GM18526 (cell line): ENCODE results near the gene MON1A.

Experiments
- POLR2A ChIP-seq: IDR thresholded peaks from 3 replicates; pipeline ENCODE4 v1.6.1; 2011; ENCODE audit not compliant: insufficient read length; ENCODE audit errors: extremely low read depth

The MON1A gene

GRCh38 chr3:49876567-49876966 lies 53.0 kb downstream of the MON1A start:
- no peak for TF ChIP-seq POLR2A

DNA sequence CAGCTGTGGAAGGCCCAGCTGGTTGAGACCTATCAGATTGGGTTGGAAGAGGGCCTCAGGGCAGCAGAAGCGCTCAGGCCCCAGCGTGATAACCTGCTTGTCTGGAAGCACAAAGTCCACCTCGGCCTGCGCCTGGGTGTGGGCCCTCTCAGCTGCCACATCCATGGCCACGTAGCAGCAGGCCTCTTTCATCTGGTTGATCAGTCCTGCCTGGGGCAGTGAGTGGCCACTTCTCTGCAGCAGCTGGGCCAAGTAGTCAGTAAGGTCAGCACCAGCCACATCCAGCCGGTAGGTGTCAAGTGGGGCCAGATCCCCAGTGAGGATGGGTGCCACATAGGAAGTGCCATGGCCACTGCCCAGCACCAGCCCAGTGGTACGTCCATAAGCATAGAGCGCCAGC lies 56.0 kb downstream of the MON1A start:
- TF ChIP-seq POLR2A = no peak

GRCh38 chr3:49872801-49873281 lies 56.8 kb downstream of the MON1A start:
- TF ChIP-seq POLR2A = no peak

DNA sequence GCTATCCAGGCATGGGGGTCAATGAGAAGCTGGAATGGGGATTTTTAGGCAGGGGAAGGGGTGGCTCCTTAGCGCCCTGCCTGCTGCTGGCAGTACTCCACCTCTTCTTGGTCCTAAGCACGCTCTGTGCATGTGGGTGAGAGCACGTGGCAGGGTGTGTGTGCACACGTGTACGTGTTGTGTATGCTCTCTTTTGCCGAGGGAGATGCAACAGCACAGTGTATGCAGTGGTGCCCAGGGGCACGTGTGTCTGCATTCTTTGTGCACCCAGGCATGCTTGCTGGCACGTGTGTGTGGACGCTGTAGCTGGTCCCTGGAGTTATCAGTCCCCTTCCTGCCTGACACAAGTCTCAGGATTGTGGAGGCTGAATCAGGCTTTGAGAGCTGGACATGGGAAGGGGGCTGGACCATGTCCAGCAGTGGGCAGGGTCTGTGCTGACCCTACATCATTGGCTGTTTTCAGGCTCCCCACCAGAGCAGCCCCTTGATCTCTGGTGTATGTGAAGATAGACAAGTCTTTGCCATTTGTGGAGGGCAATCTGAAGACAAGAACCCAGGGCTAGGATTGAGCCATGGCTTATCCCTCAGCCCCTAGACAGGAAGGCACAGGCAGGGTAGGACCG lies 58.0 kb downstream of the MON1A start:
- no peak for TF ChIP-seq POLR2A

- TF ChIP-seq POLR2A = no peak
Measured at GRCh38 chr3:49869525-49870126, 60.0 kb downstream of the MON1A start, which contains the start of gene CAMKV. Gene CAMKV, minus strand, starts transcription at chr3:49869906. Its CDS starts 7,518 bp downstream, at chr3:49862388.

DNA sequence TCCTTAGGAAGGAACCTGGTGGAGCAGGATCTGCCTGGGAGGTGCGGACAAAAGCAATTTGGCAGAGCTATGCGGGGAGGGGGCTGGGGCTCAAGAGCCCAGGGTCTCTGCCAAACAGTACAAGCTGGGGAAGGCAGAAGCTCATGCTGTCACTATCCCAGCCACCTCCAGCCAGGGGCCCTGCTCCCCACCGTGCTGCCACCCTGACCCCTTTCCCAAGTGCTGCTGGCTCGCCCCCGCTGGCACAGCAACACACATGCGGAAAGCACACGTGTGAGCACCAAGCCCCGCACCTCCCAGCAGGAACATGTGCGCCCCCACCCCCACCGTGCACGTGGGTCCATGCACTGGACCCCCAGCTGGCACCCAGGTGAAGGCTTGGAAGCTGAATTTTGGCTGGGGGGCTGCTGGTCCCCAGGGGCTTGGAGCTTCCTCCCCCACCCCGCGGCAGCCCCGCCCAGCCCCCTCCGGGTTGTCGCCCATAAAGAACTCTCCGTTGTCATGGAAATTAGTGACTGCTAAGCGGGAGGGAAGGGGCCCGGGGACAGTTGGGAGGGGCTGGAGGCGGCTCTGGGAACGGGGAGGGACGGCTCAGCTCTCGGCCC lies 60.6 kb downstream of the MON1A start:
- TF ChIP-seq POLR2A = no peak

DNA sequence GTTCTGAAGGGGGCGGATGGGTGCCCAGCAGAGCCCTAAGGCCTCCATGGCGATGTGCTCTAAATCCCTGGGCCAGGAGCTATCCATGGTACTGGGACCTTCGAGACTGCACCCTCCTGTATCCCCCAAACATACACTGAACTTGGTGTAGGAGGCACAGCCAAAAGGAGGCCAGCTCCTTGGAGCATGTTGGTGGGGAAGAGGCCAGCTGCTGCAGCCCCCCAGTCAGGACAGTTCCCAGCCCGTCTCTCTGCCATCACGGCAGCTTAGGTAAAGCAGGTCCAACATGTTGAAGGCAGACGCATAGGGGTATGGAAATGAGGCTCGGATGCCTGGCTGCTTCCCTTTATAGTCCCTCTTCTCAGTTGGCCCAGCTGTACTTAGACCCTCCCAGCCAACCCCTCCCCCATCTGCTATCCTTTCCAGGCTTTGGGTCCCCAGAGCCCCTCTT lies 61.7 kb downstream of the MON1A start:
- no peak for TF ChIP-seq POLR2A

DNA sequence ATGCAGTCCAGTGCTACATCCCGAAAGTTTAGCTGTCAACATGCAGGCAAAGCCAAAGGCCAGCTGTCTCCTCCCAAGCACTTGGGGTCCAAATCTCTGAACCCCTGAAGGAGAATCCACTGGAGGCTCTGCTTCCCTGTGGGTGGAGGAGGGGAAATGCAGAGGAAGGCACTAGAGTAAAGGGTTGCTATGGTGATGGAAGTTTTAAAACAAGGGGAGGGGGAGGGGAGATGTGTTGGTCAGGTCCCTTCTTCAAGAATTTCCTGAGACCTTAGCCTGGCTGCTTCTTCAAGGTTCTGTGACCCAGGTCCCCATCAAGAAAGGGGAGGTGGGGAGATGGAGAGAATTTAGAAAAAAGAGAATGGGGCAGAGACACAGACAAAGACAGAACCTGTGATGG lies 62.2 kb downstream of the MON1A start:
- no peak for TF ChIP-seq POLR2A

DNA sequence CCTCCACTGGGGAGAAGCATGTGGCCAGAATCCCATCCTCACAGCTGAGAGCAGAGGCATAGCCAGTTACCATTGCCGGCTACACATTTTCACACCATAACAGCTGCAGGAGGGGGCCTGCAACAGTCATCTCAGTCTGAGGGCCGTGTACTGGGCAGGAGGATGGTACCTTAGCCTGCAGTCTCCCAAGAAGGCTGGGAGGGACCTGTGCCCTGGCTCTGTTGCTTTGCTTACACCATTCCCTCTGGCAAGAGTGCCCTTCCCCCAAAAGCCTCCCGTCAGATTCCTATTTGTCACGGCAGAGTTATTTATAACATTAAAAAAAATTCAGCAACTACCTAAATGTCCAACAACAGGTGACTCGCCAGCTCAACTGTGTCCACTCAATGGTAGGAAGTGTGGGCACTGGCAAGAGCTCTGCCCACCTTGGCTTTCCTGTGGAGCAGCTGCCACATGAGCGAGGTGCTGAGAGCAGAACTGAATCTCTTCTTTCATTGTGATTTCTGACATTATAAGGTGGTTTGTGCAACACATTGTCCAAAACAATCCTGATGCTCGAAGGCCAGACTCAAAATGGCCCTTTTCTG lies 64.3 kb downstream of the MON1A start:
- TF ChIP-seq POLR2A = no peak

GRCh38 chr3:49864505-49864904 lies 65.1 kb downstream of the MON1A start:
- no peak for TF ChIP-seq POLR2A

DNA sequence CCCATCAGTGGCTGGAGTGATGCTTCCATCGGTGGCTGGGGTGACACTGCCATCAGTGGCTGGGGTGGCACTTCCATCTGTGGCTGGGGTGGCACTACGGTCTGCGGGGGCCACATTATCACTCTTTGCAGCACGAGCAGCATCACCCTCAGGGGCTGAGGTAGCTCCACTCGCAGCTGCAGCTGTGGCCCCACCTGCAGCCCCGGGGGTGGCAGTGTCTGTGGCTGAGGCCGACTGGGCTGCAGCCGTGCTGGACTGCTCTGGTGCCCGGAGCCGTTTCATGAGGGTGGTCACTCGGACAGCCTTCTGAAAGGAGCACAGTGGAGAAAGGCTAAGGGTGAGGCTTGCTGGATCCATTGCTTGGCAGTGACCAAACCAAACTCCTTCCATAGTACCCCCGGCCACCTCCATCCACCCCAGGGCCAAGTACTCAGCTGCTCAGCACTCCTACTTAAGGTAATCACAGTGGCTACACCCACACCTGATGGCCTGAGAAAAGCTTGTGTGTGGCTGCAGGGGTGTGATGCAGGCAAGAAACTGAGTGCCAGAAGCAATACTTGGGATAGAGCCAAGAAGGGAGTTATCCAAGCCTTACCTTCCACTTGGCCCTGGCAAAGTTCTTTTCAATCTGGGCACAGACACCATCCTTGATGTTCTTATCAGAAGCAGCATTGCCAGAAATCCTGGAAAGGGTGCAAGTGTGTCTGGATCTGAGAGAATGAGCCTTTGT lies 69.9 kb downstream of the MON1A start:
- no peak for TF ChIP-seq POLR2A
